Activated T-cell treated with anti-CD3 and anti-CD28 coated beads, Interleukin-2, amount 50 U/mL, for 4 hours (primary cell): ENCODE measurements around the gene UBE4B. TPM values are rescaled to one million over a fixed set of nuclear protein-coding genes. Genes with fewer than 3 reads are reported as not detected.
"Not testable (repeated sequence)": the region's sequence is repeated elsewhere in the genome, so short reads cannot be mapped to it uniquely, and the experiment has no call there.

Source experiments
- ATAC-seq, 2 donors: fragments of 200-7000 bp; cut with Tn5 transposase; one replicate each; pipeline ENCODE4 v1.10.0; 2021
- DNase-seq: peaks from one replicate; pipeline ENCODE4 v3.0.0-alpha.2; 2020
- H3K27me3 Mint-ChIP-seq: one replicate; pipeline ENCODE4 v1.8.0; 2021; ENCODE audit warnings: low read depth, mixed read lengths
- H3K36me3 Mint-ChIP-seq: one replicate; pipeline ENCODE4 v1.8.0; 2022; ENCODE audit warnings: mixed read lengths; ENCODE audit not compliant: insufficient read depth
- H3K4me1 Mint-ChIP-seq: one replicate; pipeline ENCODE4 v1.8.0; 2021; ENCODE audit warnings: low read depth, mixed read lengths
- H3K4me3 Mint-ChIP-seq: one replicate; pipeline ENCODE4 v1.8.0; 2021; ENCODE audit warnings: mild to moderate bottlenecking, moderate library complexity, mixed read lengths
- H3K9me3 Mint-ChIP-seq: one replicate; pipeline ENCODE4 v1.8.0; 2021; ENCODE audit warnings: mixed read lengths
- total RNA-seq, 3 donors: library from RNA; stranded (reverse); gene quantifications; one replicate each; pipeline ENCODE4 v1.2.1, GENCODE V29; 2021

UBE4B gene
- 10 to 100 TPM; 31.5 to 35.9 (median 33.7) TPM for total RNA-seq

DNA sequence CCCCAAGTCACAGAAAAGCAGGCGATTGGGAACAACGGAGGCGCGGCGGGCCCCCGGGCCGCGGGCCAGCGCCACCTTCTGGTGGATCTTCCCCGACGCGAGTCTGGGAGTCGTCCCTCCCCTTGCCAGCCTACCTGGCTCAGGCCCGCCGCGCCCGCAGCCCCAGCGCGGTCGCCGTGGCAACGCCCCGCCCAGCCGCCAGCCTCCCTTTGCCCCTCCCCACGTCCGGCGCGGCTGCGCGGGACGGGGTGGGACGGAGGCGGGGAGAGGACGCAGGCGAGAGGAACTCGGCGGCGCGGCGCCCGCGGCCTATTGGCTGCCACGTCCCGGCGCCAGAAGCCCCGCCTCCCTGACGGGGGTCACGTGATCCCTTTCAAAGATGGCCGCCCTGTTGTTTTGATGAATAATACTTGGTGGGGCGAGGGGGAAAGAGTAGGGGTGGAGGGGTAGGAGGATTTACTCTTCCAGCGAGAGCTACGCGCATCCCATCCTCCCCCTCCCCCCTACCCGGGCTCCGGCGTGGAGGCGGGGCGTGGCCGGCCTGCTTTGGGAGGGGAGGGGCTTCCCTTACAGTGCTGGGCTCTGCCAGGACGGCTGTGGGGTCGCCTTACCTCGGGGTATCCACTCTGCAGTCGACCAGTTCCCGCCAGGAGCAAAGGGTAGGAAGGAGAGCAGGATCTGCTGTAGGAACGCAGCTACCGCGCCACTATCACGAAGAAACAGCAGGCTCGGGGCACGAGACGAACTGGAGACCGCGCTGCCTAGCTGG lies at the start of gene UBE4B:
UBE4B (plus strand) TSS at position 369 of the 769 bp plus-strand sequence. CDS start 713 bp downstream, outside the sequence.
- Mint-ChIP-seq H3K27me3 (no peaks in the 10 kb centered on the region), H3K4me3 (peak within 1 kb of the TSS; percentile 97), H3K4me1 (peaks cover 22% of the 10 kb centered on the region), H3K36me3 (peaks cover 5% of the 10 kb centered on the region), H3K9me3 (no peaks in the 10 kb centered on the region)
- DNase-seq (peak; percentile 98), ATAC-seq (peak; percentile 92 to 94)

GRCh38 chr1:9984253-9984652 lies 48.5 kb upstream of the UBE4B start:
- no peak for DNase-seq
- Mint-ChIP-seq H3K4me1 (no peaks in the 10 kb centered on the region), H3K4me3 (no peak overlapping the region), H3K27me3 (no peaks in the 10 kb centered on the region), H3K36me3 (peaks cover 5% of the 10 kb centered on the region), H3K9me3 (no peaks in the 10 kb centered on the region)
- no peak for ATAC-seq

- Mint-ChIP-seq H3K27me3 (no peaks in the 10 kb centered on the region), H3K4me1 (no peaks in the 10 kb centered on the region), H3K9me3 (no peaks in the 10 kb centered on the region), H3K4me3 (no peak overlapping the region), H3K36me3 (peaks cover 5% of the 10 kb centered on the region)
- DNase-seq = no peak
- no peak for ATAC-seq
Observed at GRCh38 chr1:9985001-9985400, 47.8 kb upstream of the UBE4B start.

- no peaks in the 10 kb centered on the region for H3K4me1 Mint-ChIP-seq
- DNase-seq (no peak), ATAC-seq (no peak)
- no peak overlapping the region for H3K4me3 Mint-ChIP-seq
- peaks cover 1% of the 10 kb centered on the region for H3K36me3 Mint-ChIP-seq
- peaks cover 8% of the 10 kb centered on the region for H3K27me3 Mint-ChIP-seq
- H3K9me3 Mint-ChIP-seq = no peaks in the 10 kb centered on the region
Observed at GRCh38 chr1:9989773-9990172, 43.0 kb upstream of the UBE4B start.

GRCh38 chr1:9990944-9991343 lies 41.8 kb upstream of the UBE4B start:
- Mint-ChIP-seq H3K4me3 (no peak overlapping the region), H3K9me3 (no peaks in the 10 kb centered on the region), H3K36me3 (peaks cover 1% of the 10 kb centered on the region), H3K27me3 (peaks cover 13% of the 10 kb centered on the region), H3K4me1 (no peaks in the 10 kb centered on the region)
- DNase-seq (no peak), ATAC-seq (no peak)

GRCh38 chr1:9992910-9993309 lies 39.8 kb upstream of the UBE4B start:
- Mint-ChIP-seq H3K4me1 (peaks cover 5% of the 10 kb centered on the region), H3K36me3 (no peaks in the 10 kb centered on the region), H3K4me3 (no peak overlapping the region), H3K27me3 (peaks cover 19% of the 10 kb centered on the region), H3K9me3 (no peaks in the 10 kb centered on the region)
- ATAC-seq (no peak), DNase-seq (no peak)

DNA sequence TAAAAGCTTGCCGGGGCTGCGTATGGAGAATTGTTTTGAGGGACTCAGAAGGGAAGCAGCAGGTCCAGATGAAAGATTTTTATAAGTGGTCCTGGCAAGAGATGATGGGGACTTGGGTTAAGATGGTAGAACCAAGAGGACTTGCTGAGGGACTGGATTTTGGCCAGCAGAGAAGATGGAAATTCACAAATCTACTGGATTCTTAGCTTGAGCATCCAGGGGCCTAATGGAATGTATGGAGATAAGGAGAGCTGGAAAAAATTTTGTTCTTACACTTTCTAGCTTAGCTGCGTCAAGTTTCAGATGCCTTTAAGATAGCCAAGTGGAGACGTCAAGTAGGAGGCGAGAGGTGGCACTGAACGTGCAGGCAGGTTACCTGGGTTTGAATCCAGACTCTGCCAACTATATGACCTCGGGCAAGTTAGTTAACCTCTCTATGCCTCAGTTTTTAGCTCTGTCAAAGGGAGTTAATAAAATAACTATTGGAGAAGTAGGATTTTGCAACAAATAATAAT lies 39.1 kb upstream of the UBE4B start:
- Mint-ChIP-seq H3K27me3 (peaks cover 27% of the 10 kb centered on the region), H3K4me3 (no peak overlapping the region)

DNA sequence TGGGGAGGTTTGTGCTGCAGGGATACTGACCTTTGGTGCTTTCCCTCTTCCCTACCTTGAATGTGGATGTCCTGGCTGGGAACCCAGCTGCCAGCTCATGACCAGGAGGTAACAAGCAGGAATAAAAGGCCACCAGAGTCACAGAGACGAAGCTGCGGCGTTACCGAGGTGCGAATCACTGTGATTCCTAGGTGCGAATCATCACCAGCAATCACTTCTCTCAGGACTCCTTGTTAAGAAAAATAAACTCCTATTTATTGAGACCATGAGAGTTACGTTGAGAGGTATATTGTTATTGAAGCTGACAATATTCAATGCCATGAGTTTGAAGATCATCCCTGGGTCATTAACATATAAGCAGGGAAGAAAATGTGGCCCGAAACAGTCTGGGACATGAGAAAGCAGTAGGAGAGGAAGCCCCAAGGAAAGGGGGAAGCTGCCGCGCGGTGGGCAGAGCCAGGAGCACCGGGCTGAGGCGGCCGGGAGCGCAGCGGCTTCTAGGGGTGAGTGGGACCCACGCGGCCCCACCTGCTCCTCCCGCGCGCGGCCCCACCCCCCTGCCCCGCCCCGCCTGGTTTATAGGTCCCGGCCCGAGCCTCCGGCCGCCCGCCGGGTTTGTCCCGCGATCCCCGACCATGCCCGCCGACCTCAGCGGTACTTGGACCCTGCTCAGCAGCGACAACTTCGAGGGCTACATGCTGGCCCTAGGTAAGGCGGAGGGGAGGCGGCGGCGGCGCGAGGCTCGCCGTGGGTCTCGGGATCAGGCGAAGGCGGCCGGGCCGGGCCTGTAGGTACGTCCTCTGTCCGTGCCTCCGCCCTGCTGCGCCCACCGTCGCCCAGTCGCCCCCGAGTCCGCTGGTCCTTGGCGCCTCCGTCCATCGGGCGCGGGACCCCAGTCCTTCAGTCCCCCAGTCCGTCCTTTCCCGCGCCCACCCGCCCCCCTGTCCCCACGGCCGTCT lies 35.9 kb upstream of the UBE4B start, which contains the start of gene RBP7:
RBP7 (plus strand) TSS at position 605 of the 959 bp plus-strand sequence; CDS start at position 636, 31 bp downstream.
- DNase-seq = no peak
- H3K9me3 Mint-ChIP-seq = no peaks in the 10 kb centered on the region
- peaks cover 14% of the 10 kb centered on the region for H3K4me1 Mint-ChIP-seq

More for the DNA sequence above, 39.1 kb upstream of the UBE4B start:
- H3K9me3 Mint-ChIP-seq = no peaks in the 10 kb centered on the region
- DNase-seq (no peak), ATAC-seq (no peak)
- peaks cover 11% of the 10 kb centered on the region for H3K4me1 Mint-ChIP-seq
- H3K36me3 Mint-ChIP-seq = no peaks in the 10 kb centered on the region

GRCh38 chr1:10001016-10001665 lies 31.6 kb upstream of the UBE4B start:
- no peak for DNase-seq
- H3K27me3 Mint-ChIP-seq = peaks cover 47% of the 10 kb centered on the region
- H3K9me3 Mint-ChIP-seq = no peaks in the 10 kb centered on the region
- no peak overlapping the region for H3K4me3 Mint-ChIP-seq
- ATAC-seq = no peak
- no peaks in the 10 kb centered on the region for H3K36me3 Mint-ChIP-seq
- H3K4me1 Mint-ChIP-seq = peaks cover 14% of the 10 kb centered on the region

More for the DNA sequence above, 35.9 kb upstream of the UBE4B start, which contains the start of gene RBP7:
- Mint-ChIP-seq H3K4me3 (peak within 1 kb of the TSS; percentile 69), H3K36me3 (no peaks in the 10 kb centered on the region), H3K27me3 (peaks cover 47% of the 10 kb centered on the region)
- ATAC-seq = peak; percentile 60 to 66

- DNase-seq, H3K36me3 Mint-ChIP-seq, H3K9me3 Mint-ChIP-seq, ATAC-seq, H3K4me3 Mint-ChIP-seq, H3K4me1 Mint-ChIP-seq: not testable (repeated sequence)
- H3K27me3 Mint-ChIP-seq = peaks cover 26% of the 10 kb centered on the region
Observed at GRCh38 chr1:10005248-10005647, 27.5 kb upstream of the UBE4B start.

GRCh38 chr1:10007169-10007568 lies 25.6 kb upstream of the UBE4B start:
- no peaks in the 10 kb centered on the region for H3K36me3 Mint-ChIP-seq
- ATAC-seq = no peak
- no peak overlapping the region for H3K4me3 Mint-ChIP-seq
- H3K4me1 Mint-ChIP-seq = no peaks in the 10 kb centered on the region
- H3K9me3 Mint-ChIP-seq = no peaks in the 10 kb centered on the region
- DNase-seq = no peak
- H3K27me3 Mint-ChIP-seq = peaks cover 10% of the 10 kb centered on the region

- no peak for DNase-seq
- no peaks in the 10 kb centered on the region for H3K36me3 Mint-ChIP-seq
- H3K9me3 Mint-ChIP-seq = no peaks in the 10 kb centered on the region
- ATAC-seq = no peak
- H3K27me3 Mint-ChIP-seq = peaks cover 3% of the 10 kb centered on the region
- H3K4me1 Mint-ChIP-seq = no peaks in the 10 kb centered on the region
- H3K4me3 Mint-ChIP-seq = no peak overlapping the region
Observed at GRCh38 chr1:10014016-10014415, 18.7 kb upstream of the UBE4B start.

DNA sequence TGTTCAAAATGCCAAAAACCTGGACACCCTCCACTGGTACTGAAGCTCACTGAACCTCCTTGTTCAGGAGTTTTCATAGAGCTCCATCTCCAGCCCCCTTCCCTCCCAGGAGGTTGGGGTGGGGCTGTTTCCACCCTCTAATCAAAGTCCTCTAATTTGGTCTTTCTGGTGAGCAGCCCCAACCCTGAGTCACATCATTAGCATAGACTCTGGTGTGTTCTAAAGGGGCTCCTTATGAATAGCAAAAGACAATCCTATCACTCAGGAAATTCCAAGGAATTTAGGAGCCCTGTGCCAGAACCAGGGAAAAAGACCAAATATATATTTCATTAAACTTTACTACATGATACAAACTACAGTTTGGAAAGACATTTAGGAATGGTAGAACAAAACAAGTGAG lies 13.2 kb upstream of the UBE4B start:
- Mint-ChIP-seq H3K36me3 (no peaks in the 10 kb centered on the region), H3K4me1 (no peaks in the 10 kb centered on the region), H3K27me3 (peaks cover 3% of the 10 kb centered on the region), H3K9me3 (no peaks in the 10 kb centered on the region), H3K4me3 (no peak overlapping the region)
- no peak for DNase-seq
- no peak for ATAC-seq

- no peaks in the 10 kb centered on the region for H3K4me1 Mint-ChIP-seq
- ATAC-seq (no peak), DNase-seq (no peak)
- no peak overlapping the region for H3K4me3 Mint-ChIP-seq
- H3K9me3 Mint-ChIP-seq = no peaks in the 10 kb centered on the region
- no peaks in the 10 kb centered on the region for H3K36me3 Mint-ChIP-seq
- no peaks in the 10 kb centered on the region for H3K27me3 Mint-ChIP-seq
Observed at GRCh38 chr1:10020086-10020485, 12.7 kb upstream of the UBE4B start.
